Measurements from ENCODE around the gene PARD3.

GRCh38 chr10:34813626-34814222, 1.4 kb downstream of the PARD3 start:
- no peak for TF ChIP-seq CTCF (conservative IDR thresholded peaks at IDR 0.05)
- no peak for TF ChIP-seq EZH2 (IDR thresholded peaks at IDR 0.05; ENCODE audit: low read depth)
